Esophagus muscularis mucosa (tissue), 4 donors: ENCODE results near the gene OSBP2.

Source experiments
- CTCF ChIP-seq, 3 experiments: fragments of 200-600 bp in 2 of 3; fragments of 450-650 bp in 1 of 3; sonication (generic) in 2 of 3; IDR thresholded peaks; one replicate each; pipeline ENCODE4 v1.5.1; 2017 to 2019; ENCODE audit warnings: antibody characterized with exemption in 3 of 3, mild to moderate bottlenecking in 2 of 3, moderate library complexity in 1 of 3
- EP300 ChIP-seq: sonication (generic); formaldehyde crosslinking; IDR thresholded peaks from one replicate; pipeline ENCODE4 v1.6.1; 2017; ENCODE audit warnings: antibody characterized with exemption
- POLR2A ChIP-seq: fragments of 450-650 bp; IDR thresholded peaks from one replicate; pipeline ENCODE4 v1.6.1; 2017; ENCODE audit warnings: antibody characterized with exemption, moderate library complexity, mild to moderate bottlenecking, low read depth
- POLR2AphosphoS5 ChIP-seq, 2 donors: sonication (generic); formaldehyde crosslinking; IDR thresholded peaks; one replicate each; pipeline ENCODE4 v1.6.1; 2017; ENCODE audit warnings: antibody characterized with exemption in 2 of 2

GRCh38 chr22:30780026-30780425, 85.4 kb downstream of the OSBP2 start:
- TF ChIP-seq POLR2AphosphoS5 (IDR thresholded peaks at IDR 0.05) (no peak), CTCF (IDR thresholded peaks at IDR 0.05) (no peak), POLR2A (no peak), EP300 (no peak)
